Left ventricle myocardium inferior (tissue), 1 donor: Measurements from ENCODE around the gene OTOA. TPM values are rescaled to one million over a fixed set of nuclear protein-coding genes. Genes with fewer than 3 reads are reported as not detected.
"Not testable (repeated sequence)": the region's sequence is repeated elsewhere in the genome, so short reads cannot be mapped to it uniquely, and the experiment has no call there.

Source experiments
- DNase-seq: peaks from one replicate; pipeline ENCODE4 v3.0.0-alpha.2; 2020
- H3K27ac ChIP-seq: fragments of 200-600 bp; replicated peaks from 2 replicates; pipeline ENCODE4 v1.8.0; 2021
- H3K27me3 ChIP-seq: fragments of 200-600 bp; 2 replicates; pipeline ENCODE4 v1.8.0; 2021; ENCODE audit warnings: low read depth
- H3K36me3 ChIP-seq: fragments of 200-600 bp; 2 replicates; pipeline ENCODE4 v1.8.0; 2021
- H3K4me1 ChIP-seq: fragments of 200-600 bp; 2 replicates; pipeline ENCODE4 v1.8.0; 2021
- H3K4me3 ChIP-seq: fragments of 200-600 bp; 2 replicates; pipeline ENCODE4 v1.8.0; 2021; ENCODE audit warnings: mild to moderate bottlenecking, moderate library complexity
- H3K9me3 ChIP-seq: fragments of 200-600 bp; replicated peaks from 2 replicates; pipeline ENCODE4 v1.8.0; 2021
- intact Hi-C: fragments of 100-400 bp; cut with micrococcal nuclease; formaldehyde crosslinking; loops from one replicate; pipeline ENCODE4 v1.11.0; 2022
- total RNA-seq: library from RNA; stranded (reverse); fragmentation: NEBNext Ultra II Directional; extraction: Animal tissue kit (Norgen Biotek cat#: 25700); gene quantifications from one replicate; pipeline ENCODE4 v1.2.1, GENCODE V29; 2021
- TF ChIP-seq, protein P1 (sequence below): fragments of 200-600 bp; IDR thresholded peaks from 2 replicates; pipeline ENCODE4 v1.8.0; 2021; ENCODE audit warnings: antibody characterized with exemption, mild to moderate bottlenecking, borderline replicate concordance
- donor health status: DM: no; HTN: yes; CAD: no; lungs with severe emphysema.

Gene OTOA
- total RNA-seq, 1 donor from 2014 or later, result 0.11 TPM

GRCh38 chr16:21720533-21720932 lies 56.8 kb downstream of the OTOA start:
- Histone ChIP-seq H3K27ac (no peak overlapping the region), H3K27me3 (peaks cover 14% of the 10 kb centered on the region), H3K4me1 (no peaks in the 10 kb centered on the region), H3K36me3 (no peaks in the 10 kb centered on the region), H3K4me3 (no peak overlapping the region), H3K9me3 (no peaks in the 10 kb centered on the region)
- intact Hi-C loops, result no loop called here
- TF ChIP-seq, protein P1, sequence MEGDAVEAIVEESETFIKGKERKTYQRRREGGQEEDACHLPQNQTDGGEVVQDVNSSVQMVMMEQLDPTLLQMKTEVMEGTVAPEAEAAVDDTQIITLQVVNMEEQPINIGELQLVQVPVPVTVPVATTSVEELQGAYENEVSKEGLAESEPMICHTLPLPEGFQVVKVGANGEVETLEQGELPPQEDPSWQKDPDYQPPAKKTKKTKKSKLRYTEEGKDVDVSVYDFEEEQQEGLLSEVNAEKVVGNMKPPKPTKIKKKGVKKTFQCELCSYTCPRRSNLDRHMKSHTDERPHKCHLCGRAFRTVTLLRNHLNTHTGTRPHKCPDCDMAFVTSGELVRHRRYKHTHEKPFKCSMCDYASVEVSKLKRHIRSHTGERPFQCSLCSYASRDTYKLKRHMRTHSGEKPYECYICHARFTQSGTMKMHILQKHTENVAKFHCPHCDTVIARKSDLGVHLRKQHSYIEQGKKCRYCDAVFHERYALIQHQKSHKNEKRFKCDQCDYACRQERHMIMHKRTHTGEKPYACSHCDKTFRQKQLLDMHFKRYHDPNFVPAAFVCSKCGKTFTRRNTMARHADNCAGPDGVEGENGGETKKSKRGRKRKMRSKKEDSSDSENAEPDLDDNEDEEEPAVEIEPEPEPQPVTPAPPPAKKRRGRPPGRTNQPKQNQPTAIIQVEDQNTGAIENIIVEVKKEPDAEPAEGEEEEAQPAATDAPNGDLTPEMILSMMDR, result no peak
- DNase-seq, result no peak

DNA sequence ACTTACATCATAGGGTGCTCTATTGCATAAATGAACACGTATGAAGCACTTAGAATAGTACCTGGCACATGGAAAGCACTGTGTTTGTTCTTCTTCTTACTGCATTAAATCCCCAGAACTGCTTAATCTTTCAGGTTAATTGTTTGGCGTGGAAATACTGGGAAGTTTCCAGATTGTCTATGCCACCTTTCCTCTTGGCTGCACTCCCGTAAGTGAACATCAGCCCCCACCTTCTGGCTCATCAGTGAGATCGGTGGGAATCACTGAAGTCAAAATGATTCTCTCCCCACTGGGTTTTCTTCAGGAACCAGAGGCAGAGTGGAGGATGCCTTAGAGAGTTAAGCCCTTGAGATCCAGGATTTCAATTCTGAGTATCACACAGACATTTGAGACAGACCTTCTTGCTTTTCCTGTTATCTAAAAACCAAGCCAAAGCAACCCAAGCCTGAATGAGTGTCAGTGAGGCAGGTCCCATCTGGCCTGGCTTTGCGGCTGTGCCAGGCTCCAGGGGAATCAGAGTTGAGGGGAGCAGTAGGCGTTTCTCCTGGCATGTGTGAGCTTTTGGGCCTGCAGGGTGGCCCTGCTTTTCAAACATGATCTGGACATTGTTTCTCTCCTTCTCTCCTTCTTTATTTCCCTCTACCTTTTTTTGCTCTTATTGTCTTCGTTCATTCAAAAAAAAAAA lies 59.1 kb downstream of the OTOA start:
- TF ChIP-seq, protein P1, result no peak
- H3K27ac ChIP-seq, result no peak overlapping the region
- peaks cover 13% of the 10 kb centered on the region for H3K27me3 ChIP-seq
- H3K9me3 ChIP-seq, result no peaks in the 10 kb centered on the region
- H3K4me3 ChIP-seq, result no peak overlapping the region
- no peaks in the 10 kb centered on the region for H3K4me1 ChIP-seq
- intact Hi-C loops, result no loop called here
- DNase-seq, result no peak
- H3K36me3 ChIP-seq, result no peaks in the 10 kb centered on the region

DNA sequence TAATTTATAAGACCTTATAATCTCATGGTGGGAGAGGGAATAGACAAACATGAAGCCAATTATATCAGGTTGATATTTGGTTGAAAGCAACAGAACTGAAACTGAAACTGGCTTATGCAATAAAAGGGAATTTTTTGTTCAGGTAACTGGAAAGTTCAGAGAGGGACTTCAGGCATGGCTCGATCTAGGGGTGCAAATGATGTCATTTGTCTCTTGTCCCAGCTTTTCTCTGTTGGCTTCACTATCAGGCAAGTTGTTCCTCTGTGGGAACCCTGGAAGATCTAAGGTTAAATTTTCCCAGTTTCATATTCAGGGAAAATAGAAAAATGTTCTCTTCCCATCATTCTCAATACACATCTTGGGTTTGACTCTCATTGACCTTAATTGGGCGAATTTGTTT lies 59.8 kb downstream of the OTOA start:
- H3K36me3 ChIP-seq, result no peaks in the 10 kb centered on the region
- no peaks in the 10 kb centered on the region for H3K9me3 ChIP-seq
- intact Hi-C loops, result no loop called here
- DNase-seq, result no peak
- no peak overlapping the region for H3K27ac ChIP-seq
- TF ChIP-seq, protein P1, result no peak
- no peak overlapping the region for H3K4me3 ChIP-seq
- no peaks in the 10 kb centered on the region for H3K4me1 ChIP-seq
- H3K27me3 ChIP-seq, result peaks cover 19% of the 10 kb centered on the region

DNA sequence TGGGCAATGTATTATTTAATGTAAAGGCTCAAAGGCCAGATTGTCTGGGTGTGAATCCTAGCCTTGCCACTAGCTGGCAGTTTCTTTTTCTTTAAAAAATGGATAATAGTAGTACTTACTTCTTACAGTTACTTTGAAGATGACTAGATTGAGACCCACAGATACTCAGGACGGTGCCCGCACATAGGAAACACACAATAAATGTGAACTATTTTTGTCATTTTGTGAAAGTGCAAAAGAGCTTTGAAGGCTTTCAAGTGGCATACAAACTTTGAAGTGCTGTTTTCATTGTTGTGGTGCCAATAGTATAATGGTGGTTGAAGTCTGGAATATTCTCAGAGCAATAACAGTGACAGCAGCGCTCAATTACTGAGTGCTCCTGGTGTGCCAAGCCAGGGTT lies 63.6 kb downstream of the OTOA start:
- intact Hi-C loops, result no loop called here

DNA sequence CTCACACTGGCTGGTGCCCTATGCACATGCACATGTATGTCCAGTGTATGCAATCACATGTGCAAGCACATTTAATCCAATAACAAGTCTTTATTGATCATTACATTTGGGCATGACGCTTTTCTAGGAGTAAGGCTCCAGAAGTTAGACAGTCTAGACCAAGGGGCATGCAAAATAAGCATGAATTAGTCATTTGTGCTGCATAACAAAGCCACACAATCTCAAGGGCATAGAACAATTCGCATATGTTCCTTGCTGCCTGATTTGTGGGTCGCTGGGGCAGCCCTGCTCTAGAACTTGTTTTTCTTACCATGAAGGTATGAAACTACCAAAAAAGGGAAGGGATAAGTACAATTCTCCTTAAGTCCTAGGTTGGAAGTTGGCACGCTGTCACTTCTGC lies 67.5 kb downstream of the OTOA start:
- peaks cover 26% of the 10 kb centered on the region for H3K27me3 ChIP-seq
- H3K9me3 ChIP-seq, intact Hi-C loops, H3K27ac ChIP-seq, H3K4me3 ChIP-seq, H3K36me3 ChIP-seq, H3K4me1 ChIP-seq, DNase-seq: not testable (repeated sequence)

More for the DNA sequence above, 63.6 kb downstream of the OTOA start:
- Histone ChIP-seq H3K36me3 (no peaks in the 10 kb centered on the region), H3K27ac (no peak overlapping the region), H3K4me1 (no peaks in the 10 kb centered on the region), H3K4me3 (no peak overlapping the region), H3K9me3 (no peaks in the 10 kb centered on the region), H3K27me3 (peaks cover 26% of the 10 kb centered on the region)
- TF ChIP-seq, protein P1, result no peak
- DNase-seq, result no peak

DNA sequence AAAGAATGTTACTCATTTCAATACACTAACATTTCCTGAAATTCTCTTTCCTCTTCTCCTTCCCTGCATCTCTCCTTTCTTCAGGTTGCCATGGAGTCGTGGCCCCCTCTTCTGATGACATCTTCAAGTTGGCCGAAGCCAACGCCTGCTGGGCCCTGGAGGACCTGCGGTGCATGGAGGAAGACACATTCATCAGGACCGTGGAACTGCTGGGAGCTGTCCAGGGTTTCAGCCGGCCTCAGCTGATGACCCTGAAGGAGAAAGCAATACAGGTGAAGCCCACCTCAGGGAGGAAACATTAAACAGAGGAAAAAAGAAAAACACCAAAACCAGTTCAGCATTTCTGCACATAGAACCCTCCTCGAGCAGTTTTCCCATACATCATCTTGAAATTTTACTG lies 76.9 kb downstream of the OTOA start:
- H3K27me3 ChIP-seq, H3K4me3 ChIP-seq, H3K27ac ChIP-seq, DNase-seq, intact Hi-C loops, H3K9me3 ChIP-seq, H3K4me1 ChIP-seq, H3K36me3 ChIP-seq: not testable (repeated sequence)

- H3K36me3 ChIP-seq, H3K4me1 ChIP-seq, DNase-seq, H3K4me3 ChIP-seq, H3K9me3 ChIP-seq, intact Hi-C loops, H3K27ac ChIP-seq: not testable (repeated sequence)
- peaks cover 18% of the 10 kb centered on the region for H3K27me3 ChIP-seq
Measured at GRCh38 chr16:21756192-21757079, 92.7 kb downstream of the OTOA start.

DNA sequence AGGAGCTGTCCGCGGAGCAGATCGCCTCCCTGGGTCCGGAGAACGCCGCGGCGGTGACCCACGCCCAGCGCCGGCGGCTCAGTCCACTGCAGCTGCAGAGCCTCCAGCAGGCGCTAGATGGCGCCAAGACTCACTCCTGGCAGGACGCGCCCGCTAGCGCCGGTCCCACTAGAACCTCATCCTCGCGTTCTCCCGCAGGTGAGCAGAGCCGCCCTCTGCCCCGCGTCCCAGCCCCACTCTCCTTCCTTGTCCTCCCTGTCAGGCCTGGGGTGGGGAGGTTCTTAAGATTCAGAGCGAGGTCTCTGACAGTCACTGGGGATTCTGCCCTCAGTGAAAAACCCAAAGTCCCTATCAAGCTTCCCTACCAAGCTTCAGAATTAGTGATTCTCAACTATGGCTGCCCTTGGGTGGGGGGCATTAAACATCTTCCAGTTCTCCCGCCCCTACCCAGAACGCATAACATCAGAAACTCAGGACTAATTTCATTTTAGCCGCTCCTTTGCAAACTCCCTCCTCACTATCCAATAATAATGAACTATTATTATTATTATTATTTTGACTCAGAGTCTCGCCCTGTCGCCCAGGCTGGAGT lies 93.4 kb downstream of the OTOA start:
- H3K4me3 ChIP-seq, H3K27ac ChIP-seq, intact Hi-C loops, DNase-seq, H3K36me3 ChIP-seq, H3K4me1 ChIP-seq, H3K9me3 ChIP-seq: not testable (repeated sequence)
- peaks cover 18% of the 10 kb centered on the region for H3K27me3 ChIP-seq

DNA sequence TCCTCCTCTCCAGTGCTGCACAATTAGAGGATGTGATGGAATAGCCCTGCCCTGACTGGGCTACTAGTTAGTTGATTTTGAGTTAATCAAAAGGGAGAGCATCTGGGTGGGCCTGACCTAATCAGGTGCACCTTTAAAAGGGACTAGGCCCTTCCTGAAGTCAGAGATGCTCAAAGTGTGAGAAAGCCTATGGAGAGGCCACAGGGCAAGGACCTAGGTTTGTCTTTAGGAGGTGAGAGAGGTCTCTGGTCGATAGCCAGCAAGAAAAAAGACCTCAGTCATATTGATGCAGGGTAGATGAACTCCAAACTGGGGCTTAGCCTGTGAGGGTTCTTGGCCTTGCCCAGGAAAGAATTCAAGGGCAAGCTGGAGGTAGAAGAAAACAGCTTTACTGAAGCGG lies 104.5 kb downstream of the OTOA start:
- intact Hi-C loops, H3K4me3 ChIP-seq, H3K36me3 ChIP-seq, H3K27ac ChIP-seq, H3K9me3 ChIP-seq, DNase-seq, H3K27me3 ChIP-seq: not testable (repeated sequence)
- H3K4me1 ChIP-seq, result peaks cover 13% of the 10 kb centered on the region
